Measurements from ENCODE around the gene WBP2.

DNA sequence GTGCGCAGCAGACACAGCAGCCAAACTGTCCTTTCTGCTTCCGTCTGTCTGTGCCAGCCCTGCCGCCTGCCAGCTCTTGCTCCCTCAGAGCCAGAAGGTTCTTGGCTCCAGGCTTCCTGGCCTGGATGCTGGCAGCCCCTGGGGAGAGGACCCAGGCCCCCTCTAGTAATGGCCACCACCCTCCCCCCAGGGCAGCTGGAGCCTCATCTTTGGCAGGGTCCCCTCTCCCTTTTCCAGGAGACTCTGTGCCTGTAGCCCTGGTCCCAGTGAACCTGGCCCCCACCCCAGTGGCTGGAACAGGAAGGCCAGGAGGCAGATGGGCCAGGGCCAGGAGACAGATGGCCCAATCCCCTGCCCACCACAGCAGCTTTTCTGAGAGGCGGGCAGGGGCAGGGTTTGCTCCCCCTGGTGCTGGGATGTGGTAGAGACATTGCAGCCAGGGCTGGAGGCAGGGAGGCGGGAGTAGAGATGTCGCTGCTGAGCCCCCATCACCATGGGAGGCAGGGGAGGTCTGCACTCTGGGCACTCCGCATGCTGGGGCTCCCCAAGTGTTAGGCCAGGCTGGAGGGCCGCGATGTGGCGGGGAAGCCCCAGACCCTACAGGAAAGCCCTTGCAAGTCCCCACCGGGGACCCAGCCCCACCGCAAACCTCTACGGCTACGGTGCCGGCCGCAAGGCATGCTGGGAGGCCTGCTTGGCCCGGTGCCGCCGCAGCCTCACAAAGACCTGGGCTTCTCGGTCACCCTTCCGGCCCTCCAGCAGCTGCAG lies 27.6 kb downstream of the WBP2 start:
- no peak for TF ChIP-seq TCF12 (IDR thresholded peaks at IDR 0.05; ENCODE audit: low read depth, low read length)
- no peak for TF ChIP-seq RCOR1 (conservative IDR thresholded peaks at IDR 0.05; ENCODE audit: low read depth, low read length)
- TF ChIP-seq CHD2 (IDR thresholded peaks at IDR 0.05; ENCODE audit: borderline replicate concordance, low read depth, low read length), result no peak
- TF ChIP-seq, protein P1, sequence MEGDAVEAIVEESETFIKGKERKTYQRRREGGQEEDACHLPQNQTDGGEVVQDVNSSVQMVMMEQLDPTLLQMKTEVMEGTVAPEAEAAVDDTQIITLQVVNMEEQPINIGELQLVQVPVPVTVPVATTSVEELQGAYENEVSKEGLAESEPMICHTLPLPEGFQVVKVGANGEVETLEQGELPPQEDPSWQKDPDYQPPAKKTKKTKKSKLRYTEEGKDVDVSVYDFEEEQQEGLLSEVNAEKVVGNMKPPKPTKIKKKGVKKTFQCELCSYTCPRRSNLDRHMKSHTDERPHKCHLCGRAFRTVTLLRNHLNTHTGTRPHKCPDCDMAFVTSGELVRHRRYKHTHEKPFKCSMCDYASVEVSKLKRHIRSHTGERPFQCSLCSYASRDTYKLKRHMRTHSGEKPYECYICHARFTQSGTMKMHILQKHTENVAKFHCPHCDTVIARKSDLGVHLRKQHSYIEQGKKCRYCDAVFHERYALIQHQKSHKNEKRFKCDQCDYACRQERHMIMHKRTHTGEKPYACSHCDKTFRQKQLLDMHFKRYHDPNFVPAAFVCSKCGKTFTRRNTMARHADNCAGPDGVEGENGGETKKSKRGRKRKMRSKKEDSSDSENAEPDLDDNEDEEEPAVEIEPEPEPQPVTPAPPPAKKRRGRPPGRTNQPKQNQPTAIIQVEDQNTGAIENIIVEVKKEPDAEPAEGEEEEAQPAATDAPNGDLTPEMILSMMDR (IDR thresholded peaks at IDR 0.05 in 2 of 3, conservative IDR thresholded peaks at IDR 0.05 in 1 of 3; ENCODE audit: control insufficient read depth in 2 of 3, extremely low read depth in 1 of 3, insufficient read depth in 1 of 3, low read depth in 3 of 3, low read length in 3 of 3), result peak; percentile 53 to 73 (median 59)
- peak; percentile 68 for TF ChIP-seq POLR2A (IDR thresholded peaks at IDR 0.05; ENCODE audit: low read depth, low read length)
- TF ChIP-seq POLR2AphosphoS5 (IDR thresholded peaks at IDR 0.05; ENCODE audit: low read length), result peak; percentile 16; the same call in 1 of the 2 replicates

All from GM12878 (cell line).